Astrocyte (in vitro differentiated cells and primary cell): ENCODE data around the gene GRID2. TPM values are rescaled to one million over a fixed set of nuclear protein-coding genes. Genes with fewer than 3 reads are reported as not detected.

Experiments
- DNase-seq: peaks from one replicate; pipeline ENCODE4 v3.0.0-alpha.2; 2010; ENCODE audit warnings: low read depth
- FAIRE-seq: peaks from 2 replicates; lab custom pipeline; 2011; peaks lifted over from hg19 to GRCh38; lab: Jason Lieb, UNC
- H2AFZ ChIP-seq: 2 replicates; pipeline ENCODE4 v1.6.0; 2012; ENCODE audit warnings: low read depth, low read length, inconsistent platforms
- H3K27ac ChIP-seq: 2 replicates; pipeline ENCODE4 v1.5.1; 2011; ENCODE audit warnings: low read depth, low read length, inconsistent platforms
- H3K27me3 ChIP-seq: 2 replicates; pipeline ENCODE4 v1.6.0; 2011; ENCODE audit warnings: low read length, inconsistent platforms; ENCODE audit not compliant: insufficient read depth
- H3K36me3 ChIP-seq: 2 replicates; pipeline ENCODE4 v1.5.1; 2011; ENCODE audit warnings: low read length, inconsistent platforms; ENCODE audit not compliant: insufficient read depth
- H3K4me1 ChIP-seq: 2 replicates; pipeline ENCODE4 v1.5.1; 2011; ENCODE audit warnings: low read length, inconsistent platforms; ENCODE audit not compliant: insufficient read depth
- H3K4me2 ChIP-seq: 2 replicates; pipeline ENCODE4 v1.6.0; 2012; ENCODE audit warnings: low read length, inconsistent platforms
- H3K4me3 ChIP-seq: 2 replicates; pipeline ENCODE4 v1.5.1; 2011; ENCODE audit warnings: low read depth, mild to moderate bottlenecking, low read length, inconsistent platforms; ENCODE audit not compliant: insufficient read depth
- H3K79me2 ChIP-seq: 2 replicates; pipeline ENCODE4 v1.6.0; 2012; ENCODE audit warnings: mild to moderate bottlenecking, low read length, inconsistent platforms; ENCODE audit not compliant: insufficient read depth
- H3K9ac ChIP-seq: 2 replicates; pipeline ENCODE4 v1.6.0; 2012; ENCODE audit warnings: mild to moderate bottlenecking, low read length, inconsistent platforms
- H3K9me3 ChIP-seq: 2 replicates; pipeline ENCODE4 v1.5.1; 2012; ENCODE audit warnings: low read depth, mild to moderate bottlenecking, low read length, inconsistent platforms; ENCODE audit not compliant: insufficient read depth
- H4K20me1 ChIP-seq: 2 replicates; pipeline ENCODE4 v1.6.0; 2012; ENCODE audit warnings: low read length, inconsistent platforms; ENCODE audit not compliant: insufficient read depth
- H3K27ac Mint-ChIP-seq: one replicate; pipeline ENCODE4 v1.8.0; 2021; ENCODE audit warnings: mild to moderate bottlenecking, mixed read lengths; ENCODE audit not compliant: unreplicated experiment
- H3K27me3 Mint-ChIP-seq: one replicate; pipeline ENCODE4 v1.8.0; 2021; ENCODE audit warnings: low read depth, mixed read lengths; ENCODE audit not compliant: unreplicated experiment
- H3K36me3 Mint-ChIP-seq: one replicate; pipeline ENCODE4 v1.8.0; 2021; ENCODE audit warnings: low read depth, mixed read lengths; ENCODE audit not compliant: unreplicated experiment
- H3K4me1 Mint-ChIP-seq: one replicate; pipeline ENCODE4 v1.8.0; 2021; ENCODE audit warnings: low read depth, mixed read lengths; ENCODE audit not compliant: unreplicated experiment
- H3K4me3 Mint-ChIP-seq: one replicate; pipeline ENCODE4 v1.8.0; 2021; ENCODE audit warnings: mild to moderate bottlenecking, moderate library complexity, mixed read lengths; ENCODE audit not compliant: unreplicated experiment
- H3K9me3 Mint-ChIP-seq: one replicate; pipeline ENCODE4 v1.8.0; 2021; ENCODE audit warnings: mild to moderate bottlenecking, mixed read lengths; ENCODE audit not compliant: unreplicated experiment
- EZH2 ChIP-seq: IDR thresholded peaks from 2 replicates; pipeline ENCODE4 v1.6.1; 2012; ENCODE audit warnings: mild to moderate bottlenecking, low read length, inconsistent platforms; ENCODE audit not compliant: insufficient read depth
- total RNA-seq: library from RNA; stranded (reverse); gene quantifications from 2 replicates; pipeline ENCODE4 v1.2.1, GENCODE V29; 2021
- TF ChIP-seq, protein P1 (sequence below): IDR thresholded peaks from 2 replicates; pipeline ENCODE4 v1.5.1; 2011; ENCODE audit warnings: low read depth, mild to moderate bottlenecking, inconsistent platforms, low read length, moderate library complexity; ENCODE audit not compliant: insufficient read depth

GRID2 gene
- total RNA-seq, 1 donor from 2014 or later: 0.14 TPM

GRCh38 chr4:93042746-93043145, 739.0 kb downstream of the GRID2 start:
- H3K79me2 ChIP-seq: no peaks in the 10 kb centered on the region
- Mint-ChIP-seq H3K27ac (no peak overlapping the region), H3K4me3 (no peak overlapping the region), H3K36me3 (no peaks in the 10 kb centered on the region), H3K9me3 (no peaks in the 10 kb centered on the region), H3K27me3 (no peaks in the 10 kb centered on the region), H3K4me1 (no peaks in the 10 kb centered on the region)
- no peaks in the 10 kb centered on the region for H3K36me3 ChIP-seq
- FAIRE-seq: no peak
- H3K4me2 ChIP-seq: no peak overlapping the region
- H3K4me1 ChIP-seq: no peaks in the 10 kb centered on the region
- H2AFZ ChIP-seq: no peak overlapping the region
- no peaks in the 10 kb centered on the region for H3K27me3 ChIP-seq
- H3K9me3 ChIP-seq: no peaks in the 10 kb centered on the region
- no peak overlapping the region for H3K4me3 ChIP-seq
- H4K20me1 ChIP-seq: no peaks in the 10 kb centered on the region
- no peak for DNase-seq
- TF ChIP-seq EZH2: no peak
- TF ChIP-seq, protein P1, sequence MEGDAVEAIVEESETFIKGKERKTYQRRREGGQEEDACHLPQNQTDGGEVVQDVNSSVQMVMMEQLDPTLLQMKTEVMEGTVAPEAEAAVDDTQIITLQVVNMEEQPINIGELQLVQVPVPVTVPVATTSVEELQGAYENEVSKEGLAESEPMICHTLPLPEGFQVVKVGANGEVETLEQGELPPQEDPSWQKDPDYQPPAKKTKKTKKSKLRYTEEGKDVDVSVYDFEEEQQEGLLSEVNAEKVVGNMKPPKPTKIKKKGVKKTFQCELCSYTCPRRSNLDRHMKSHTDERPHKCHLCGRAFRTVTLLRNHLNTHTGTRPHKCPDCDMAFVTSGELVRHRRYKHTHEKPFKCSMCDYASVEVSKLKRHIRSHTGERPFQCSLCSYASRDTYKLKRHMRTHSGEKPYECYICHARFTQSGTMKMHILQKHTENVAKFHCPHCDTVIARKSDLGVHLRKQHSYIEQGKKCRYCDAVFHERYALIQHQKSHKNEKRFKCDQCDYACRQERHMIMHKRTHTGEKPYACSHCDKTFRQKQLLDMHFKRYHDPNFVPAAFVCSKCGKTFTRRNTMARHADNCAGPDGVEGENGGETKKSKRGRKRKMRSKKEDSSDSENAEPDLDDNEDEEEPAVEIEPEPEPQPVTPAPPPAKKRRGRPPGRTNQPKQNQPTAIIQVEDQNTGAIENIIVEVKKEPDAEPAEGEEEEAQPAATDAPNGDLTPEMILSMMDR: no peak
- no peak overlapping the region for H3K27ac ChIP-seq
- H3K9ac ChIP-seq: no peak overlapping the region

GRCh38 chr4:93053140-93053539, 749.4 kb downstream of the GRID2 start:
- no peaks in the 10 kb centered on the region for H3K9me3 Mint-ChIP-seq
- no peak overlapping the region for H3K4me2 ChIP-seq

GRCh38 chr4:93061826-93062225, 758.1 kb downstream of the GRID2 start:
- Histone ChIP-seq H3K4me3 (no peak overlapping the region), H3K4me2 (no peak overlapping the region), H3K4me1 (no peaks in the 10 kb centered on the region), H4K20me1 (no peaks in the 10 kb centered on the region), H3K27ac (no peak overlapping the region), H3K9ac (no peak overlapping the region), H3K9me3 (no peaks in the 10 kb centered on the region), H3K79me2 (no peaks in the 10 kb centered on the region), H2AFZ (no peak overlapping the region), H3K27me3 (no peaks in the 10 kb centered on the region), H3K36me3 (no peaks in the 10 kb centered on the region)
- TF ChIP-seq EZH2: no peak
- TF ChIP-seq, protein P1: no peak
- H3K27ac Mint-ChIP-seq: no peak overlapping the region
- H3K4me1 Mint-ChIP-seq: peaks cover 6% of the 10 kb centered on the region
- no peaks in the 10 kb centered on the region for H3K9me3 Mint-ChIP-seq
- no peaks in the 10 kb centered on the region for H3K36me3 Mint-ChIP-seq
- no peak overlapping the region for H3K4me3 Mint-ChIP-seq
- H3K27me3 Mint-ChIP-seq: no peaks in the 10 kb centered on the region
- FAIRE-seq: no peak
- no peak for DNase-seq

More at GRCh38 chr4:93053140-93053539, 749.4 kb downstream of the GRID2 start:
- no peak overlapping the region for H3K9ac ChIP-seq
- DNase-seq: no peak
- no peaks in the 10 kb centered on the region for H4K20me1 ChIP-seq
- no peaks in the 10 kb centered on the region for H3K9me3 ChIP-seq
- no peaks in the 10 kb centered on the region for H3K36me3 Mint-ChIP-seq
- no peaks in the 10 kb centered on the region for H3K27me3 ChIP-seq
- TF ChIP-seq, protein P1: no peak
- TF ChIP-seq EZH2: no peak
- no peaks in the 10 kb centered on the region for H3K27me3 Mint-ChIP-seq
- H3K4me3 ChIP-seq: no peak overlapping the region
- H3K4me3 Mint-ChIP-seq: no peak overlapping the region
- H3K27ac ChIP-seq: no peak overlapping the region
- no peak overlapping the region for H3K27ac Mint-ChIP-seq
- no peaks in the 10 kb centered on the region for H3K36me3 ChIP-seq
- no peak for FAIRE-seq
- no peak overlapping the region for H2AFZ ChIP-seq
- H3K4me1 ChIP-seq: no peaks in the 10 kb centered on the region
- peaks cover 9% of the 10 kb centered on the region for H3K4me1 Mint-ChIP-seq
- H3K79me2 ChIP-seq: no peaks in the 10 kb centered on the region
